H1 (cell line): ENCODE measurements around the gene PPP1R9A.

ENCODE experiments used
- CHD1 ChIP-seq: IDR thresholded peaks from 2 replicates; pipeline ENCODE4 v1.6.1; 2012; ENCODE audit warnings: low read depth, low read length, improper control_type of control experiment
- CHD2 ChIP-seq: IDR thresholded peaks from 2 replicates; pipeline ENCODE4 v1.6.1; 2012; ENCODE audit warnings: low read length, improper control_type of control experiment
- EP300 ChIP-seq, 2 experiments: IDR thresholded peaks; 1 replicate in 1 of 2; 2 replicates in 1 of 2; pipeline ENCODE4 v1.6.1; 2011 to 2012; ENCODE audit warnings: low read depth in 2 of 2, low read length in 2 of 2, mild to moderate bottlenecking in 2 of 2, borderline replicate concordance in 1 of 2, inconsistent platforms in 1 of 2, moderate library complexity in 1 of 2
- GTF2F1 ChIP-seq: IDR thresholded peaks from 2 replicates; pipeline ENCODE4 v1.6.1; 2012; ENCODE audit warnings: low read depth, low read length, improper control_type of control experiment, borderline replicate concordance
- HDAC2 ChIP-seq, 2 experiments: fragments of 300-600 bp in 1 of 2; sonication (generic) in 1 of 2; IDR thresholded peaks; 2 replicates each; pipeline ENCODE4 v1.6.1; 2011 to 2012; ENCODE audit warnings: low read depth in 2 of 2, low read length in 2 of 2, mild to moderate bottlenecking in 2 of 2, moderate library complexity in 2 of 2, borderline replicate concordance in 1 of 2, inconsistent platforms in 1 of 2
- HDAC6 ChIP-seq: IDR thresholded peaks from one replicate; pipeline ENCODE4 v1.7.1; 2012; ENCODE audit warnings: low read depth, mild to moderate bottlenecking, inconsistent platforms, low read length, moderate library complexity
- KDM1A ChIP-seq: fragments of 200-600, 300-600 bp; sonication (generic); IDR thresholded peaks from 2 replicates; pipeline ENCODE4 v1.7.1; 2016; ENCODE audit warnings: mild to moderate bottlenecking, low read length, borderline replicate concordance
- PHF8 ChIP-seq: fragments of 200-600 bp; sonication (generic); conservative IDR thresholded peaks from 2 replicates; pipeline ENCODE4 v1.7.1; 2012; ENCODE audit warnings: low read depth, mild to moderate bottlenecking, inconsistent platforms, low read length, moderate library complexity
- POLR2A ChIP-seq, 2 experiments: IDR thresholded peaks; 1 replicate in 1 of 2; 2 replicates in 1 of 2; pipeline ENCODE4 v1.6.1; 2011; ENCODE audit warnings: low read depth in 2 of 2, low read length in 2 of 2, mild to moderate bottlenecking in 2 of 2; ENCODE audit errors: control extremely low read depth in 1 of 2
- TAF7 ChIP-seq: optimal IDR thresholded peaks from 2 replicates; pipeline ENCODE3; 2011; ENCODE audit warnings: low read depth, mild to moderate bottlenecking, inconsistent platforms, low read length, moderate library complexity, borderline replicate concordance
- YY1 ChIP-seq: IDR thresholded peaks from 2 replicates; pipeline ENCODE4 v1.6.1; 2011; ENCODE audit warnings: low read depth, mild to moderate bottlenecking, low read length
- TF ChIP-seq, protein P1 (sequence below), 3 experiments: IDR thresholded peaks; 1 replicate in 2 of 3; 2 replicates in 1 of 3; pipeline versions ENCODE4 v1.5.1 to v1.6.1; 2011; ENCODE audit warnings: low read length in 3 of 3, mild to moderate bottlenecking in 3 of 3, inconsistent platforms in 2 of 3, low read depth in 1 of 3, moderate library complexity in 1 of 3; ENCODE audit not compliant: insufficient read depth in 1 of 3; ENCODE audit errors: control extremely low read depth in 1 of 3

DNA sequence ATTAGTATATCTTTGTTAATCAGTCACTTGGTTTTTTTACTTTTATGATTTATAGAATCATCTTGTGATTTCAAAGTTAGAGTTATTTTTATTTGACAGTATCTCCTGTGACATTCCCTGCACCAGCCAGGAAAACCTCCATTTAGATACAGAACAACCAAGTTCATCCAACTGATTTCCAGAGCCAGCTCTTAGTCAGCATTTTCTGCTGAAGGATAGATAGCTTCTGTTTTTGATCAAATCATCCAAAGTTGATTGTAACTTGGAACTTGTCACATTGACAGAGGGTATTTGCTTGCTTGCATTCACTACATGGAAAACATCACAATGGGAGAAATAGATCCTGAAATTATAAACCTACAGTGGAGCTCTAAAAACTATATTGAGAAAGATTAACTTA, 294.3 kb downstream of the PPP1R9A start:
- no peak for TF ChIP-seq KDM1A
- TF ChIP-seq GTF2F1: no peak
- TF ChIP-seq EP300 (IDR thresholded peaks at IDR 0.05; ENCODE audit: borderline replicate concordance in 1 of 2, low read depth in 2 of 2, low read length in 2 of 2): no peak
- TF ChIP-seq CHD1: no peak
- TF ChIP-seq, protein P1, sequence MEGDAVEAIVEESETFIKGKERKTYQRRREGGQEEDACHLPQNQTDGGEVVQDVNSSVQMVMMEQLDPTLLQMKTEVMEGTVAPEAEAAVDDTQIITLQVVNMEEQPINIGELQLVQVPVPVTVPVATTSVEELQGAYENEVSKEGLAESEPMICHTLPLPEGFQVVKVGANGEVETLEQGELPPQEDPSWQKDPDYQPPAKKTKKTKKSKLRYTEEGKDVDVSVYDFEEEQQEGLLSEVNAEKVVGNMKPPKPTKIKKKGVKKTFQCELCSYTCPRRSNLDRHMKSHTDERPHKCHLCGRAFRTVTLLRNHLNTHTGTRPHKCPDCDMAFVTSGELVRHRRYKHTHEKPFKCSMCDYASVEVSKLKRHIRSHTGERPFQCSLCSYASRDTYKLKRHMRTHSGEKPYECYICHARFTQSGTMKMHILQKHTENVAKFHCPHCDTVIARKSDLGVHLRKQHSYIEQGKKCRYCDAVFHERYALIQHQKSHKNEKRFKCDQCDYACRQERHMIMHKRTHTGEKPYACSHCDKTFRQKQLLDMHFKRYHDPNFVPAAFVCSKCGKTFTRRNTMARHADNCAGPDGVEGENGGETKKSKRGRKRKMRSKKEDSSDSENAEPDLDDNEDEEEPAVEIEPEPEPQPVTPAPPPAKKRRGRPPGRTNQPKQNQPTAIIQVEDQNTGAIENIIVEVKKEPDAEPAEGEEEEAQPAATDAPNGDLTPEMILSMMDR (IDR thresholded peaks at IDR 0.05; ENCODE audit: control extremely low read depth in 1 of 3, insufficient read depth in 1 of 3, low read depth in 1 of 3, low read length in 3 of 3): no peak
- no peak for TF ChIP-seq HDAC6
- TF ChIP-seq PHF8: no peak
- TF ChIP-seq YY1: no peak
- TF ChIP-seq POLR2A (IDR thresholded peaks at IDR 0.05; ENCODE audit: control extremely low read depth in 1 of 2, low read depth in 2 of 2, low read length in 2 of 2): no peak
- no peak for TF ChIP-seq HDAC2 (IDR thresholded peaks at IDR 0.05; ENCODE audit: borderline replicate concordance in 1 of 2, low read depth in 2 of 2, low read length in 2 of 2)
- no peak for TF ChIP-seq TAF7
- TF ChIP-seq CHD2: no peak
